Left forelimb (tissue), 1 donor: Measurements from ENCODE around the gene BCAS4.

Experiments
- DNase-seq: peaks from one replicate; pipeline ENCODE4 v3.0.0-alpha.2; 2018; ENCODE audit warnings: low spot score

Gene BCAS4

GRCh38 chr20:50821994-50822393, 27.1 kb downstream of the BCAS4 start:
- no peak for DNase-seq

- no peak for DNase-seq
These were observed 28.5 kb downstream of the BCAS4 start for GRCh38 chr20:50823319-50823718.

- DNase-seq, result no peak
These were observed 29.3 kb downstream of the BCAS4 start for GRCh38 chr20:50824137-50824536.

- no peak for DNase-seq
These were observed 31.3 kb downstream of the BCAS4 start for GRCh38 chr20:50826121-50826520.

- no peak for DNase-seq
These were observed 33.7 kb downstream of the BCAS4 start for GRCh38 chr20:50828363-50829136.

- DNase-seq, result no peak
These were observed 36.8 kb downstream of the BCAS4 start for GRCh38 chr20:50831622-50832021.

- DNase-seq, result no peak
These were observed 39.7 kb downstream of the BCAS4 start for GRCh38 chr20:50834599-50835005.

- peak; percentile 77 for DNase-seq
These were observed 42.9 kb downstream of the BCAS4 start for GRCh38 chr20:50837532-50838321.

GRCh38 chr20:50838322-50838625, 43.4 kb downstream of the BCAS4 start:
- no peak for DNase-seq

- DNase-seq, result no peak
These were observed 44.0 kb downstream of the BCAS4 start for GRCh38 chr20:50838707-50839385.

- no peak for DNase-seq
These were observed 48.0 kb downstream of the BCAS4 start for GRCh38 chr20:50842821-50843220.

- DNase-seq, result no peak
These were observed 48.7 kb downstream of the BCAS4 start for GRCh38 chr20:50843331-50844276.

- no peak for DNase-seq
These were observed 49.7 kb downstream of the BCAS4 start for GRCh38 chr20:50844430-50845100.

- no peak for DNase-seq
These were observed 50.8 kb downstream of the BCAS4 start for GRCh38 chr20:50845566-50846215.

GRCh38 chr20:50848341-50848808, 53.5 kb downstream of the BCAS4 start:
- no peak for DNase-seq

GRCh38 chr20:50848846-50849673, 54.2 kb downstream of the BCAS4 start:
- no peak for DNase-seq

GRCh38 chr20:50850721-50851286, 55.9 kb downstream of the BCAS4 start:
- DNase-seq, result no peak

GRCh38 chr20:50852085-50852484, 57.2 kb downstream of the BCAS4 start:
- no peak for DNase-seq

GRCh38 chr20:50854506-50855249, 59.8 kb downstream of the BCAS4 start:
- DNase-seq, result no peak
